ENCODE measurements around the gene ABCA13.
"Not testable (repeated sequence)": the region's sequence is repeated elsewhere in the genome, so short reads cannot be mapped to it uniquely, and the experiment has no call there.

The ABCA13 gene

GRCh38 chr7:48177271-48177670, 6.0 kb downstream of the ABCA13 start:
- no peak for DNase-seq

- DNase-seq: no peak
These were observed 8.3 kb downstream of the ABCA13 start for GRCh38 chr7:48179496-48180030.

DNA sequence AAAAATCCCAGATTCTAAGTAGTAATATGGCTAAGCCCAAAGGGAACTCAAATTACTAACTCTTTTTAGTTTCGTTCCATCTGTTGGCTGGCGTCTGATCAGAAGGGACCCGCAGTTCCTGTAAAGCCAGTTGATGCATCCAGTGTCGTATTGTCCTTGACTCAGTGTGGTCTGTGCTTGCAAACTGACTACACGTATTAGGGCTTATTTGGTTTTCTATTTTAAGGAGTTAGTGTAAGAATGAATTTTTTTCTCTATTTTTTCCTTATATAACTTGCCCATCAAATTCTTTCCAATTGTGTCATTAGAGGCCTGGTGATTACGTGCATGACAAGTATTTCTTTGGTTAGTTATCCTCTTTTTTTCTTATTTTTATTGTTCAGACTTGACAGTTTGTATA, 9.7 kb downstream of the ABCA13 start:
- DNase-seq: no peak

DNA sequence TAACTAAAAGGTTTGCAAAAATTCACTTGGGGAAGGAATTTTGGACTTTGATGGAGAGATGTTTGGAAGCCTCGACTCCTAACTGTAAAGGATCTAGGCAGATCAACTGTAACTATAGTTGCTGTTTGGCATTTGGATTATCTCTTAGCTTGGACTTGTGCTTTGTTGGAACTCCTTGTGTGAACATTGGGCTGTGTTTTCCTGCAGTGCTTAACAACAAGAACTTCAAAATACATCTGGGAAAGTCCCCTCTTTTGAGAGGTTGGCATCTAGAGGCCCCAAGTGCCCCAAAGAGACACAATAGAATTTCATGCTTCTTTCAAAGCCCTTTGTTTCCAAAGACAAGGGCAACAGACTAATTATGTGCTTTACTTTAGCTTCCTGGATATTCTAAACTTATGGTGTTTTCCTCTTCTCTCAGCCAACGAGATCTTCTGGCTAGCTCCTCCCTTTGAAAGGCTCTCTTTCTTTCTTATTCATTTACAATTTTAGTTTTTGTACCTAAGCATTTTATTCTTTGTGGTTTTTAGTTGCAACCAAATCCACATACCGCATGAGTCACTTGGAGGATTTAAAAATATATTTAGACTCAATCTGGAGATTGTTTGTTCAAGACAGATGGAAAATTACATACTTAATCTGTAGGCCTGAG, 11.6 kb downstream of the ABCA13 start:
- DNase-seq: no peak

DNA sequence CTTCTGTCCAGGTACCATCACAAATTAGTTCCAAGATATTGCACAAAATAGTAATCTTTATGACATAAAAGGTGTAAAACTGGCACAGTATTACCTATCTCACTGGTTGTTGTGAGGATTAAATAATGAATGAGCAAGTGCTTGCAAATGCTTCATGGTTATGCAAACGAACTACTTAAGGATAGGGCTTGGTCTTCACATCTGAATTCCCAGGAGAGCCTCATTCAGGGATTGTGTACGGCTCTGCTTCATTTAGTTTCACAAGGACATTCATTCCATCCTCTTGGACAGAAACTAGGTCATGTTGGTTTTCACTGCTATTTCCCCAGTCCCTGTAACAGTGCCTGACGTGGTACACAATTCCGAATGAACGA, 12.1 kb downstream of the ABCA13 start:
- no peak for DNase-seq

- DNase-seq: no peak
These were observed 12.7 kb downstream of the ABCA13 start for GRCh38 chr7:48183965-48184364.

DNA sequence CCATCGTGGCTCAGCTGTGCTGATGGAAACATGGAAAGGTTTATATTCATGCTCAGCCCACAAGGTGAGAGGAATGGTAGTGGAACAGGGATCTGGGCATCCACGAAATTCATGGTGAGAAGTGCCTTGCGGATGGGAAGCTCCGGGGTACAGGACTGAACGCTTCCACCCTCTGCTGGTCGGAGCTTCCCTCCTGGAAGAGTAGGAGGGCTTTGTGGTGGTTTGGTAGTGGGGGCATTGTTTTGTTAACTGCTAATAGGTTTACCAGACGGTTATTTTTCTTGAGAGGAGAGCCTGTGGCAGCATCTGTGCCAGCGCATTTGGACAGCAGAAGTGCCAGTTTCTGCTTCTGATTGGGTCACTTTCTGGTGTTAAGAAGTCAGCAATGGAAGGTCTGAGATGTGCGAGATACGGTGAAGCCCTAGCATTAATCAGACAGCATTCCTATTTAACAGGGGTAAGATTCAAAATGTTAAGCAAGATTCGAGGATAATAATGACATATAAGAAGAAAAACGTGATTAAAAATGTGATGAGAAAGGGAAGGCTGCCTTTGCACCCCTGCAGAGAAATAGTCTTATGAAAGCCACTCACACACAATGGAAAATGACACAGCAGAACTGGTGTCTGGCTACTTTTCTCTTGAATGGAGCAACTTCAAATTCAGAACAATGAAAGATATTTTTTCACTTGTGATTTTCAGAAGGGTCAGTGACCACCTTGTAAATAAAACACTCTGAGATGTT, 17.7 kb downstream of the ABCA13 start:
- DNase-seq: no peak

DNA sequence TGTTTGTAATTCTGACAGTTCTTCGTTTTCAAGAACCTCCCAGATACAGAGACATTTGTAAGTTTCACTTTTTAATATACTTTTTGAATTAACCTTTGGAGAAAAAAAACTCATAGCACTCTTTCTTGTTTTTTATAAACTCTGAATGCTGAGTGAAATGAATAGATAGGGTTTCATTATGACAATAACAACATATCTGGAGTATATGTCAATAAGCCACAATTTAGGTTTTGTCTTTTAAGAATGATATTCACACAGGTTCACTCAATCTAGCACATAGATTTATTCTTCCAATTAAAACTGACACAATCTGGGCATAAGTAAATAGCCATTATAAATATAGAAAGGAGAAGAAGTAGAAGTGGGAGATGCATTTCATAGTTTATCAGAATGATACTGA, 21.7 kb downstream of the ABCA13 start:
- no peak for DNase-seq

DNA sequence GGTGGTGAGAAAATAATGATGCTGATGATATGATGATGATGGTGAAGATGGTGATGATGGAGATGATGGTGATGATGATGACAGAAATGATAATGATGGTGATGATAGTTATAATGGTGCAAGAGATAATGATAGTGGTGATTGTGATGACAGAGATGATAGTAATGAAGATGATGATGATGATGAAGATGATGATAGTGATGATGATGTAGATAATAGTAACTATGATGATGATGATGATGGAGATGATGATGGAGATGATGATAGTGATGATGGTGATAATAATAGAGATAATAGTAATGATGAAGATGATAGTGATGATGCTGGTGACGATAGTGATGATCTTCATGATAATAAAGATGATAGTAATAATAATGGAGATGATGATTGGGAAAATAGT, 22.2 kb downstream of the ABCA13 start:
- no peak for DNase-seq

- not testable (repeated sequence) for DNase-seq
These were observed 29.8 kb downstream of the ABCA13 start for GRCh38 chr7:48200946-48201589.

GRCh38 chr7:48202916-48203315, 31.7 kb downstream of the ABCA13 start:
- DNase-seq: not testable (repeated sequence)

DNA sequence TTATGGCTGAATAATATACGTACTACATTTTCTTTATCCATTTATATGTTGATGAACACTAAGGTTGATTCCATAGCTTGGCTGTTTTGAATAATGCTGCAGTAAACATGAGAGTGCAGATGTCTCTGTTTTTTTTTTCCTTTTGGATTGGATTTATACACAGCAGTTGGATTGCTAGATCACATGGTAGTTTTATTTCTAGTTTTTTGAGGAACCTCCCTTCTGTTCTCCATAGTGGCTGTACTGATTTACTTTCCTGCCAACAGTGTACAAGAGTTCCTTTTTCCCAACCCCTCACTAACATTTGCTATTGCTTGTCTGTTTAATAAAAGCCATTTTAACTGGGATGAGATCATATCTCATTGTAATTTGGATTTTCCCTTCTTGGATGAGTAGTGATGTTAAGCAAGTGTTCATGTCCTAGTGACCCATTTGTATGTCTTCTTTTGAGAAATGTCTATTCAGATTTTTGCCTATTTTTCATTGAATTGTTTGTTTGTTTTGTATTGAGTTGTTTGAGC, 36.0 kb downstream of the ABCA13 start:
- no peak for DNase-seq

- no peak for DNase-seq
These were observed 37.8 kb downstream of the ABCA13 start for GRCh38 chr7:48209004-48209600.

- no peak for DNase-seq
These were observed 42.0 kb downstream of the ABCA13 start for GRCh38 chr7:48213226-48213625.

DNA sequence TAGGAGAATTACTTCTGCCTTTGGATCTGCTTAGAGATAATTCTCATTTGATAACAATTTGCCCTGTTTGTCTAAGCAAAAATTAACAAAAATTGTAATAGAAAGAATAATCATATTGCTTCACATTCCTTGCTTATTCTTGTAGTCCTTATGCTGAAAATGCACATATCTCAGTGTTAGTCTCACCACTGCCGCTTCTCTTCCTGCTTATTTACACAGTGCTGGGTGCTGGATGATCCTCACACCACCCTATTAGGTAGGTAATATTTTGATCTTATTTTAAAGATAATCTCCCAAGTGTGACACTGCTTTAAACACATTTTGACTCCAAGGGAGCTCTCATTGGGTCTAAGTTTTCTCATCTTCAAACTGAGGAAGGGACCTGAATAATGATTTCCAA, 46.0 kb downstream of the ABCA13 start:
- no peak for DNase-seq

DNA sequence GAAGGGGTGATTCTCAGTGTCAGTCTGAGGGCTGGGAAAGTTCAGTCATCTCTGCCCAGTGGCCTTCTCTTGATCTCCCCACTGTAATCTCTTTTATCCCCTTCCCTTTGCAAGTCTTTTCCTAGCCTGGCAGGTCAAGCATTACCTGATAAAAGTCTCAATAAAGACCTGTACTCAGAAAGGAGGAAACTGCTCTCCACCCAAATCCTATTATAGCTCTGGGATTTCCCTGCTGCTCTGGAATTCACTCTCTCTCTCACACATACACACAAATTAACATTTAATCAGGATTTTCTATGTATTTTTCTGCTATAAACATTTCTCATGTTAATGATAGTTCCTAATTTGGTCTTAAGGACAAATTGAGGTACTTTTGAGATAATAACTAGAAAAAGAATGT, 46.5 kb downstream of the ABCA13 start:
- no peak for DNase-seq

- no peak for DNase-seq
These were observed 52.8 kb downstream of the ABCA13 start for GRCh38 chr7:48224042-48224441.

DNA sequence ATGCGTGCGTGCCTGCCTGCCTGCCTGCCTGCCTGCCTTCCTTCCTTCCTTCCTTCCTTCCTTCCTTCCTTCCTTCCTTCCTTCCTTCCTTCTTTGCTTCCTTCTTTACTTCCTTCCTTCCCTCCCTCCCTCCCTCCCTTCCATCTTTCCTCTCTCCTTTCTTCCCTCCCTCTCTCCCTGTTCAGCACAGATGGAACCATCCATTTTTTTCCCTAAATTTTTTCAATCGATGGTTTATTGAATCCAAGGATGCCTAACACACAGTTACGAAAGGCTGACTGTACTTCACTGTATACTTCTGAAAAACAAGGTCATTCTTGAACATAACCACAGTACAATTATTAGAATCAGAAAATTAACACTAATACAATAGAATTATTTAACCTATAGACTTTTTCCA, 53.8 kb downstream of the ABCA13 start:
- DNase-seq: no peak

- DNase-seq: no peak
These were observed 66.1 kb downstream of the ABCA13 start for GRCh38 chr7:48237354-48237753.

GRCh38 chr7:48242846-48243245, 71.6 kb downstream of the ABCA13 start:
- DNase-seq: no peak

- no peak for DNase-seq
These were observed 73.6 kb downstream of the ABCA13 start for GRCh38 chr7:48244864-48245271.

DNA sequence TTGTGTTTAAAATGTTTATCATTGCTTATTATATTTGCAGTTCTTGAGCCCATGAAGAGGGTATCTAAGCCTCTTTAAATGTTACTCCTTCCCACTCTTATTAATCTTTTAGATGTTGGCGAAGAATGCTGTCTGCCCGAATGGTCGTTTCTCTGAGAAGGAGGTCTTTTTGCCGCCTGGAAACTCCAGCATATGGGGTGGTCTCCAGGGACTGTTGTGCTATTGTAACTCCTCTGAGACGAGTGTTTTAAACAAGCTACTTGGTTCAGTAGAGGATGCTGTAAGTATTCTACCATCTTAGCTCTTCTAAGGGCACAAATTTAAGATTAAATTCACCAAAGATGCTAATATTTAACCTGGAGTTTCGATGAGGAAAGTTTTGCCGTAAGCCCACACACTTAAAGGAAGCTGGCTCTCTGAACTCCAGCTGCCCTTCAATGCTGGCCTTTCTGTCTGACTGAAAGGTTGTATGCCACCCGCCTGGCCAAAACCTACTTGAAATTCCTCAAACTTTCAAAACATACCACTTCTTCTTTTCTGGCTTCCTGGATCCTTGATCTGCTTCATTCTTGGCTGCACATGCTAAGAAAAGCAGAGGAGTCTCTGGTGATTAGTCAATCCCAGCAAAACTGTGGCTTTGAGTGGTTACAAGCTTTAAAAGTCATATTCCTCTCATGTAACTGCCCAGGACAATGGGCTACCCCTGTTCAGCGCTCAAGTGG, 74.7 kb downstream of the ABCA13 start:
- no peak for DNase-seq

DNA sequence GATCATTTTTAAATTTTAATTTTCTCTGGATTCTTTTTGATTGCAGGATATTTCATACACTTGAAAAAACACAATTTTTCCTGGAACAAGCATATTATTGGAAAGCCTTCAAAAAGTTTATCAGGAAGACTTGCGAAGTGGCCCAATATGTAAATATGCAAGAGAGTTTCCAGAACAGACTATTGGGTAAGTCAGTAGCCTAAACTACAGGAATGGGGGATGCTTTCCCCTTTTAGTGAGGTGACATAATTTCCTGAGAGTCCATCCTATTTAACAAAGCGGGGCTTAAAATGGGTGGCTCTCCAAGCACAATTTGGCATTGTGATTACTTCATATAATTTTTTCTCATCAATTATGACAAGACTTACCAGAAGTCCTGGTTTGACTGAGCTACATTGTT, 77.9 kb downstream of the ABCA13 start:
- no peak for DNase-seq
